GM19468 (cell line): ENCODE measurements around the gene ATXN7L1.
"Not testable (repeated sequence)": the region's sequence is repeated elsewhere in the genome, so short reads cannot be mapped to it uniquely, and the experiment has no call there.

Experiments
- ATAC-seq: cut with Tn5 transposase; IDR thresholded peaks from one replicate; pipeline ENCODE4 v1.9.1; 2021; ENCODE audit warnings: mild to moderate bottlenecking, moderate library complexity, moderate number of reproducible peaks; ENCODE audit not compliant: unreplicated experiment; ENCODE audit errors: extremely low read depth

The ATXN7L1 gene

GRCh38 chr7:105713488-105714465 is 162.6 kb downstream of the ATXN7L1 start:
- no peak for ATAC-seq

DNA sequence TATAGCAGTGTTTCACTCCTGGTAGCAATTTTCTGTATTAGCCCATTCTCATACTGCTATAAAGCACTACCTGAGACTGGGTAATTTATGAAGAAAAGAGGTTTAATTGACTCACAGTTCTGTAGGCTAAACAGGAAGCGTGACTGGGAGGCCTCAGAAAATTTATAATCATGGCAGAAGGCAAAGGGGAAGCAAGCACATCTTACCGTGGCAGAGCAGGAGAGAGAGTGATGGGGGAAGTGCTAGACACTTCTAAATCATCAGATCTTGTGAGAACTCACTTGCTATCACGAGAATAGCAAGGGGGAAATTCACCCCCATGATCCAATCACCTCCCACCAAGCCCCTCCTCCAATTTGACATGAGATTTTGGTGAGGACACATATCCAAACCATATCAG is 163.5 kb downstream of the ATXN7L1 start:
- no peak for ATAC-seq

DNA sequence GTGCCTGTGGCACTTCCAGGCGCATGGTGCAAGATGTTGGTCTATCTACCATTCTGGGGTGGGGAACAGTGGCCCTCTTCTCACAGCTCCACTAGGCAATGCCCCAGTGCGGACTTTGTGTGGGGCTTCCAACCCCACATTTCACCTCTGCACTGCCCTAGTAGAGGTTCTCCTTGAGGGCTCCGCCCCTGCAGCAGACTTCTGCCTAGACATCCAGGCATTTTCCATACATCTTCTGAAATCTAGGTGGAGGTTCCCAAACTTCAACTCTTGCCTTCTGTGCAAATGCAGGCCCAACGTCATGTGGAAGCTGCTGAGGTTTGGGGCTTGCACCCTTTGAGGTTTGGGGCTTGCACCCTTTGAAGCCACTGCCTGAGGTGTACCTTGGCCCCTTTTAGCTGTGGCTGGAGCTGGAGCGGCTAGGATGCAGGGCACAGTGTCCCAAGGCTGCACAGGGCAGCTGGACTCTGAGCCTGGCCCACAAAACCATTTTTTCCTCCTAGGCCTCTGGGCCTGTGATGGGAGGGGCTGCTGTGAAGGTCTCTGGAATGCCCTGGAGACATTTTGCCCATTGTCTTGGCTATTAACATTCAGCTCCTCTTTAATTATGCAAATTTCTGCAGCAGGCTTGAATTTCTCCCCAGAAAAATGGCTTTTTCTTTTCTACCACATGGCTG is 164.5 kb downstream of the ATXN7L1 start:
- no peak for ATAC-seq

- ATAC-seq, result not testable (repeated sequence)
Measured at GRCh38 chr7:105710720-105711119, 165.7 kb downstream of the ATXN7L1 start.

DNA sequence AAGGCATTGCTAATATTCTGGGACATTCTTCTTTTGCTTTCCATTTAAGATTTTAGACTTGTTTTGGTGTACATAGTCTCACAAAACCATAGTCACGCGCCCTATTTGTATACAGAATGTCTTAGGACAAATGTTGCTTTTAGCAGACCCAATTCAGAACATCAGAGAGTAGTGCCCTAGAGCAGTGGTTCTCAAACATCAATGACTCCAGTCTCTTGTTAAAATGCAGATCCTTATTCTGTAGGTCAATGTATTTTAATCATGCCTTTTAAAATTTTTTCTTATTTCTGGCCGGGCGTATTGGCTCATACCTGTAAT is 167.7 kb downstream of the ATXN7L1 start:
- ATAC-seq, result no peak

- ATAC-seq, result no peak
Measured at GRCh38 chr7:105707967-105708762, 168.2 kb downstream of the ATXN7L1 start.

DNA sequence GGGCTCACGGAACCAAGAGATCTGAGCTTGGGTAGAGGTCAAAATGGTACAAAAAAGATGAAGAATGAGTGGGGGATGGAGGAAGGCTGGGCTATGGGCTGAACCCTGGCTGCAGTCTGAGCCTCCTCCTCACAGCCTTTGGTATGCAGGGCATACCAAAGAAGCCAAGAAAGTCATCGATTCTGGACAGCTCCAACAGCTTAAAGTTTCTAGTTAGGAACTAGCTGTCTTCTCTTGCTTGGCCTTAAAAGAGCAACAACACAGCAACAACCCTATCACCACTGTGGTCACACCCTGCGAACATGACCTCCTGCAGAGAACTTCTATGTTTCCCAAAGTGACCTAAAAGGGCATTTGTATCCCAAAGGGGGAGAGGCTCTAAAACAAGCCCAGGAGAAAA is 169.0 kb downstream of the ATXN7L1 start:
- ATAC-seq, result no peak

- no peak for ATAC-seq
Measured at GRCh38 chr7:105705427-105705826, 171.0 kb downstream of the ATXN7L1 start.

- no peak for ATAC-seq
Measured at GRCh38 chr7:105703207-105703930, 173.0 kb downstream of the ATXN7L1 start.

DNA sequence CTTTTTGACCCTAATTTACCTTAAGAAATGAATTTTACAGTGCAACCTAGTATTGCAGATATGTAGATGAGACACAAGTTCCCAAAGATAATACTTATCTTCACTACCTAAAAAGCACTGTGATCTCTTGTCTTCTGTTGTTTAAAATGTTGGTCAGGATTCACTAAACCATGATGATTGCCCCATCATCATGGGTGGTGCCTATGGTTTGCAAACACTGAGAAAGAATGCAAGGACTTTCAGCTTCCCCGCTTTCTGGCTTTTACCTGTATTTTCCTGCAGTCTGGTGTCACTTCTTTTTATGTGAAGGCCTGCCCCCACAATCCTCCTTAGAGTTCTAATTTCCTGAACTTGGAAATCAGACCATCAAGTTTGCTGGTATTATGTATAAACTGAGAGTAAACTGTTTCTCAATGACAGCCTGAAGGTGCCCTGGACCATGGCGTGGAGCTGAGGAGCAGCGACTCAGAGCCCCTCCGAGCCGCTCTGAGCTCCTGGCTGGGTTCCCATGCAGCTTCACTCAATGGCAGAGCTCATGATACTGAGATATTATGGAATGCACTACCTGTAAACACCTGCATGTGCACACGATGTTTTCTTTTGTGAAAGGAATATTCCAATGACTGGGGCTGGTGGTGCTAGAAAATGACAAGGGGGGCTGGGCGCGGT is 176.7 kb downstream of the ATXN7L1 start:
- no peak for ATAC-seq

GRCh38 chr7:105698531-105698930 is 177.9 kb downstream of the ATXN7L1 start:
- no peak for ATAC-seq

DNA sequence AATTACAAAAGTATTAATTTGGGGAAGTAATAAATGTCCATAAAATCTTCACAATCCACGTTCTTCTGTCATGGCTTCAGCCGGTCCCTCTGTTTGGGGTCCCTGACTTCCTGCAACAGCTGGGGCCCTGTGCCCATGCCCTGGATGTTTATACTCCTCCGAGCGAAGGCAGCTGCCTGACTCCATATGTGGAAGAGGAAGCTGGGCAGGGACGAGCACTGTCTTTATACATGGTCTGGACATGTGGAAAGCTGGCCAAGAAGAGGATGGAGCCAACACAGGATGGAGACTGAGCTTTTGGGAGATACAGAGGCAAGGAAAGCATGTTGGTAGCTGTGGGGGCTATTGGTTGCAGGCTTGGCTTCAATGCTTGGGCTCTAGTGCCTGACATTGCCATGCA is 178.6 kb downstream of the ATXN7L1 start:
- ATAC-seq, result no peak

DNA sequence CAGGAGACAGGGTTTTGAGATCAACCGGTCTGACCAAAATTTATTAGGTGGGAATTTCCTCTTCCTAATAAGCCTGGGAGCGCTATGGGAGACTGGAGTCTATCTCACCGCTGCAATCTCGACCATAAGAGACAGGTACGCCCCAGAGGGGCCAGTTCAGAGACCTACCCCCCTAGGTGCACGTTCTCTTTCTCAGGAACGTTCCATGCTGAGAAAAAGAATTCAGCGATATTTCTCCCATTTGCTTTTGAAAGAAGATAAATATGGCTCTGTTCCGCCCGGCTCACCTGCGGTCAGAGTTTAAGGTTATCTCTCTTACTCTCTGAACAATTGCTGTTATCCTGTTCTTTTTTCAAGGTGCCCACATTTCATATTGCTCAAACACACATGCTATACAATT is 179.2 kb downstream of the ATXN7L1 start:
- not testable (repeated sequence) for ATAC-seq

DNA sequence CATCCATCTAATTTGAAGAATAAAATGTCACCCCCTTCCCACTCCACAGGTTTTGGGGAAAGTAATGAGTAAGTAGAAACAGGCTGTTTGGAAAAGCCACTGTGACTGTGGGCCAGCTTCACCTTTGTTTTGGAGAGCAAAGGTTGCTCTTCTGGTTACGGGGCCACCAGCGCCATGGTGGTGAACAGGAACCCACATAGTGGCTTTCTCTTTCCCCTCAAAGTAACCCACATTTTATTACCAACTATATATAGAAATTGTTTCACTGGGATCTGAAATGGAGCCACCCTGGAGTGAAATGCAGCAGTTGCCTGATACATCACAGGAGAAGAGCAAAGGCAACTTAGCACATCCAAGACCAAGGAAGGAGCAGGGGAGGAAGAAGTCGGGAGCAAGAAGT is 182.8 kb downstream of the ATXN7L1 start:
- no peak for ATAC-seq

- no peak for ATAC-seq
Measured at GRCh38 chr7:105691680-105692564, 184.5 kb downstream of the ATXN7L1 start.

DNA sequence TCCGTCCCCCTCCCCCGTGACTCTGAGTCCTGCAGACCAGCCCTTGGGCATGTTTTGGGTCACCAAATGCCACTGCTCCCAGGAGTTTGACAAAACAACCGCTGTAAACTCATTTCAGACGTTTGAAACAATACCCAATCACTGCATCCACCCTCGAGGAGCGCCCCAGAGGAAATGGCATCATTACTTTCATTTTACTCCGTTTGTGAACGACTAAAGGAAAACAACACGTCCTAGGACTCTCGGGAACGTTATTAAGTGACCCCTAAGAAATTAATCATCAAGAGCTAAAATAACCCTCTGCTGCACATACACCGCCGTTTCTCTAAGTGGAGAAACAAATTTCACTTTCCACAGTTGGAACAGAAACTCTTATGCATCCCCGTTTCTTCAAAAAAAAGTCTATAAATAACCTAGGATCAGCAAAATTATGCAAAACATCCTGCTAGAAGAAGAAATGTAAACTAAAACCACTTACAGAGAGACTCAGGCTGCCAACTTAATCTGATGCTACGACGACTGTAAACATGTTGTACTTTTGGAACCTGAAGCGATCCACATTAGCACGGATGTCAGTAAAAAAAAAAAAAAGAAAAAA is 185.2 kb downstream of the ATXN7L1 start:
- no peak for ATAC-seq

DNA sequence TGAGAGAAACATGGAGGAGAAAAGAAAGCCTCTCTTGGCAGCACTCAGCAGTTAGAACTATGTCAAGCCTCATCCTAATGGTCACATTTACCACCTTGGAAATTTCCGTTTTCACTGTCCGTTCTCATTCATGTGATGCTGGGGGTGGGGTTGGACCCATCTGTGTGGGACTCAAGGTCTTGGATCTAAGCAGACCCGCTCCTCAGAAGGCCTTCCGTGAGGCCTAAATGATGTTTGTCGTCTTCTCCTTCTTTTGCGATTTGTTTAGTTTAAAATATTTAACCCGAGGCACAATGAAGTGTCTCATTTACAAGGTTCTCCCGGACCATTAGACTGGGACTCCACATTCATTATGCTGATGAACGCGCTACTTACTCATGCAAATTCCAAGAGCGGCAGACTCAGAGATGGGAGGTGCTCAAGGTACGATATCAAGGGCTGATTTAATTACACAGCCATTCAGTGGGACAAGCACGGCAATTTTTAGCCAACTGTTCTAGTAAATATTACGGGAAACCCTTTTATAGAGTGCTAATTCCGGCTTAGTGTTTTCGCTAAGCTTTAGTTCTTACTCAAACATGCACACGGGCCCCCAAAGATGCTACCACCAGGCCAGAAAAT is 186.0 kb downstream of the ATXN7L1 start:
- ATAC-seq, result no peak
